IMR-90 (cell line): ENCODE results near the gene MMP25. TPM values are rescaled to one million over a fixed set of nuclear protein-coding genes. Genes with fewer than 3 reads are reported as not detected.

Experiments used
- ATAC-seq: fragments of 200-7000 bp; cut with Tn5 transposase; 2 replicates; pipeline ENCODE4 v1.9.1; 2020; ENCODE audit warnings: low read depth, mild to moderate bottlenecking, moderate library complexity
- BruUV-seq: library from RNA; stranded (reverse); fragments of 400-500 nt; replicated peaks from 2 replicates; lab custom pipeline; 2021; lab: Mats Ljungman, UMichigan
- CTCF ChIA-PET: fragments of 300-600 bp; formaldehyde crosslinking; extraction: SDS; loops from one replicate; lab custom pipeline; 2021; ENCODE audit warnings: antibody characterized with exemption; lab: Yijun Ruan, JAX
- POLR2A ChIA-PET: fragments of 300-600 bp; sonication (Branson Sonifier 250); formaldehyde crosslinking; loops from one replicate; lab custom pipeline; 2022; ENCODE audit warnings: antibody characterized with exemption; ENCODE audit not compliant: unreplicated experiment; lab: Charles Lee
- DNase-seq: peaks from one replicate; pipeline ENCODE4 v3.0.0; 2013
- H2AFZ ChIP-seq: replicated peaks from 2 replicates; pipeline ENCODE3; 2013; ENCODE audit warnings: low read length, mild to moderate bottlenecking; ENCODE audit not compliant: poor library complexity
- H2AK5ac ChIP-seq: 2 replicates; pipeline ENCODE4 v1.6.1; 2013; ENCODE audit warnings: low read depth, low read length, inconsistent platforms
- H2AK9ac ChIP-seq: replicated peaks from 2 replicates; pipeline ENCODE3; 2013; ENCODE audit warnings: mild to moderate bottlenecking, low read depth, low read length, moderate library complexity; ENCODE audit not compliant: poor library complexity
- H2BK120ac ChIP-seq: 2 replicates; pipeline ENCODE4 v1.6.1; 2013; ENCODE audit warnings: low read depth, low read length, inconsistent platforms
- H2BK15ac ChIP-seq: 3 replicates; pipeline ENCODE4 v1.6.1; 2013; ENCODE audit warnings: low read depth, low read length, inconsistent platforms
- H2BK20ac ChIP-seq: 2 replicates; pipeline ENCODE4 v1.6.1; 2013; ENCODE audit warnings: low read depth, mild to moderate bottlenecking, inconsistent platforms, low read length, moderate library complexity
- H2BK5ac ChIP-seq: 2 replicates; pipeline ENCODE4 v1.6.1; 2013; ENCODE audit warnings: mild to moderate bottlenecking, low read depth, low read length, inconsistent platforms; ENCODE audit not compliant: poor library complexity, severe bottlenecking
- H3K14ac ChIP-seq: replicated peaks from 2 replicates; pipeline ENCODE4 v1.6.1; 2013; ENCODE audit warnings: low read depth, low read length, inconsistent platforms
- H3K18ac ChIP-seq: 2 replicates; pipeline ENCODE4 v1.6.1; 2013; ENCODE audit warnings: low read depth, low read length, control low read depth
- H3K23ac ChIP-seq: 2 replicates; pipeline ENCODE4 v1.6.1; 2013; ENCODE audit warnings: low read depth, low read length, inconsistent platforms
- H3K27ac ChIP-seq: 2 replicates; pipeline ENCODE4 v1.5.1; 2013; ENCODE audit warnings: mild to moderate bottlenecking, control low read depth, low read length; ENCODE audit not compliant: insufficient read depth
- H3K27me3 ChIP-seq: 2 replicates; pipeline ENCODE4 v1.6.1; 2013; ENCODE audit warnings: low read length; ENCODE audit not compliant: control insufficient read depth, insufficient read depth
- H3K36me3 ChIP-seq: 2 replicates; pipeline ENCODE4 v1.6.1; 2013; ENCODE audit warnings: low read length, mixed read lengths; ENCODE audit not compliant: control insufficient read depth, insufficient read depth
- H3K4ac ChIP-seq: 2 replicates; pipeline ENCODE4 v1.6.1; 2013; ENCODE audit warnings: low read depth, low read length, inconsistent platforms
- H3K4me1 ChIP-seq: 2 replicates; pipeline ENCODE4 v1.6.1; 2013; ENCODE audit warnings: low read length, mixed read lengths; ENCODE audit not compliant: control insufficient read depth, insufficient read depth
- H3K4me2 ChIP-seq: 2 replicates; pipeline ENCODE4 v1.6.1; 2013; ENCODE audit warnings: low read depth, mild to moderate bottlenecking, control low read depth, low read length, moderate library complexity
- H3K4me3 ChIP-seq: 2 replicates; pipeline ENCODE4 v1.5.1; 2013; ENCODE audit warnings: low read depth, mild to moderate bottlenecking, control low read depth, low read length, moderate library complexity; ENCODE audit not compliant: insufficient read depth
- H3K56ac ChIP-seq: 2 replicates; pipeline ENCODE4 v1.6.1; 2013; ENCODE audit warnings: low read length, inconsistent platforms; ENCODE audit not compliant: insufficient read depth; ENCODE audit errors: extremely low read depth
- H3K79me1 ChIP-seq, 2 experiments: 2 replicates each; pipeline ENCODE4 v1.6.1; 2013; ENCODE audit warnings: low read length in 2 of 2, inconsistent platforms in 1 of 2, low read depth in 1 of 2
- H3K9ac ChIP-seq: 2 replicates; pipeline ENCODE4 v1.6.1; 2013; ENCODE audit warnings: low read depth, low read length, control low read depth
- H3K9me1 ChIP-seq: 2 replicates; pipeline ENCODE4 v1.6.1; 2013; ENCODE audit warnings: low read length, inconsistent platforms; ENCODE audit not compliant: insufficient read depth
- H3K9me3 ChIP-seq: 2 replicates; pipeline ENCODE4 v1.6.1; 2013; ENCODE audit warnings: low read length; ENCODE audit not compliant: control insufficient read depth, insufficient read depth
- H4K20me1 ChIP-seq: 2 replicates; pipeline ENCODE4 v1.6.1; 2013; ENCODE audit warnings: low read length, inconsistent platforms; ENCODE audit not compliant: insufficient read depth
- H4K5ac ChIP-seq: 2 replicates; pipeline ENCODE4 v1.6.1; 2013; ENCODE audit warnings: mild to moderate bottlenecking, low read depth, low read length, control low read depth
- H4K8ac ChIP-seq, 2 experiments: 2 replicates each; pipeline ENCODE4 v1.6.1; 2013; ENCODE audit warnings: low read depth in 2 of 2, low read length in 2 of 2, control low read depth in 1 of 2, inconsistent platforms in 1 of 2
- H4K91ac ChIP-seq: 2 replicates; pipeline ENCODE4 v1.6.1; 2013; ENCODE audit warnings: low read depth, low read length, inconsistent platforms; ENCODE audit not compliant: insufficient read depth
- ELK1 ChIP-seq: fragments of 150-350 bp; IDR thresholded peaks from 2 replicates; pipeline ENCODE4 v1.6.1; 2016; ENCODE audit warnings: low read depth, mild to moderate bottlenecking, low read length, moderate library complexity, borderline replicate concordance
- FOS ChIP-seq: fragments of 150-350 bp; IDR thresholded peaks from 2 replicates; pipeline ENCODE4 v1.6.1; 2016; ENCODE audit warnings: low read depth, low read length
- MAFK ChIP-seq: IDR thresholded peaks from 2 replicates; pipeline ENCODE4 v1.6.1; 2012; ENCODE audit warnings: low read depth, low read length, improper control_type of control experiment
- MAZ ChIP-seq: IDR thresholded peaks from 2 replicates; pipeline ENCODE4 v1.6.1; 2012; ENCODE audit warnings: low read depth, mild to moderate bottlenecking, low read length, improper control_type of control experiment, moderate library complexity, borderline replicate concordance
- NFE2L2 ChIP-seq: fragments of 150-350 bp; IDR thresholded peaks from 2 replicates; pipeline ENCODE4 v1.6.1; 2016; ENCODE audit warnings: low read depth, mild to moderate bottlenecking, low read length
- RAD21 ChIP-seq: IDR thresholded peaks from 2 replicates; pipeline ENCODE4 v1.6.1; 2012; ENCODE audit warnings: low read length, improper control_type of control experiment
- RFX5 ChIP-seq: IDR thresholded peaks from 2 replicates; pipeline ENCODE4 v1.8.0; 2012; ENCODE audit warnings: low read depth, mild to moderate bottlenecking, low read length, moderate library complexity
- SMC3 ChIP-seq: fragments of 150-350 bp; IDR thresholded peaks from 2 replicates; pipeline ENCODE4 v1.6.1; 2016; ENCODE audit warnings: low read depth, mild to moderate bottlenecking, antibody characterized with exemption, low read length, moderate library complexity
- USF2 ChIP-seq: fragments of 150-350 bp; IDR thresholded peaks from 2 replicates; pipeline ENCODE4 v1.6.1; 2017; ENCODE audit warnings: mild to moderate bottlenecking, antibody characterized with exemption, low read length, low read depth
- WGBS, 2 experiments: methylation state at CpG; one replicate each; pipeline versions ENCODE4 v1.1.5 to v1.1.7; 2013; ENCODE audit warnings: missing lambda C conversion rate in 2 of 2; ENCODE audit not compliant: insufficient read length in 1 of 2; ENCODE audit errors: extremely low coverage in 2 of 2; 5-methylcytosine and 5-hydroxymethylcytosine counted together
- dilution Hi-C: fragments of 300-500 bp; cut with HindIII; formaldehyde crosslinking; loops from one replicate; pipeline ENCODE4 v1.14.3; 2018; ENCODE audit warnings: low sequenced_read_pairs; ENCODE audit not compliant: unreplicated experiment
- in situ Hi-C: fragments of 300-500 bp; cut with MboI; formaldehyde crosslinking; loops from 3 replicates; pipeline ENCODE4 v1.14.3; 2019; ENCODE audit warnings: low sequenced_read_pairs, inconsistent platforms, mixed read lengths
- intact Hi-C: fragments of 100-400 bp; cut with micrococcal nuclease; formaldehyde crosslinking; loops from 2 replicates; pipeline ENCODE4 v1.10.0; 2022
- polyA plus RNA-seq, 3 experiments: library from polyadenylated mRNA; depleted of rRNA; stranded (reverse); fragments of >200 nt; gene quantifications; 2 replicates each; pipeline ENCODE4 v1.2.3, GENCODE V29; 2012; ENCODE audit warnings: low replicate concordance in 1 of 3
- total RNA-seq: library from RNA; depleted of rRNA; stranded (reverse); fragments of >200 nt; gene quantifications from 2 replicates; pipeline ENCODE4 v1.2.3, GENCODE V29; 2012

Gene MMP25
- total and polyA plus RNA-seq, 2 of the 4 experiments (the other 2 are of a cell fraction) = 0.07 TPM; not detected in 1

GRCh38 chr16:3080024-3080423, 33.7 kb downstream of the MMP25 start:
- 91% methylated on average over 10 of the region's 17 CpGs; no CpG with 5 or more reads in 1 of the 2 experiments for WGBS, 2 experiments
- peaks cover 43% of the 10 kb centered on the region for H3K27me3 ChIP-seq
- H3K9ac ChIP-seq = no peak overlapping the region
- H2BK120ac ChIP-seq = no peak overlapping the region
- no peak for DNase-seq
- no peak overlapping the region for H2AK9ac ChIP-seq
- no peaks in the 10 kb centered on the region for H4K20me1 ChIP-seq
- no peak overlapping the region for H2BK5ac ChIP-seq
- H2AFZ ChIP-seq = no peak overlapping the region
- no peak overlapping the region for H4K5ac ChIP-seq
- intact Hi-C loops (no loop called here), dilution Hi-C loops (no loop called here), in situ Hi-C loops (no loop called here)
- no peaks in the 10 kb centered on the region for H3K79me1 ChIP-seq
- no peak overlapping the region for H3K23ac ChIP-seq
- ATAC-seq = no peak
- H4K8ac ChIP-seq = no peak overlapping the region
- H2AK5ac ChIP-seq = no peak overlapping the region
- ChIA-PET POLR2A (no interaction called here), CTCF (no interaction called here)
- H3K9me1 ChIP-seq = no peaks in the 10 kb centered on the region
- no peak overlapping the region for H3K4me2 ChIP-seq
- no peak overlapping the region for H3K56ac ChIP-seq
- H3K9me3 ChIP-seq = no peaks in the 10 kb centered on the region
- no peak overlapping the region for H4K91ac ChIP-seq
- BruUV-seq = no TSS peak
- TF ChIP-seq RAD21 (no peak), MAFK (no peak), SMC3 (no peak), RFX5 (no peak), ELK1 (no peak), MAZ (no peak), FOS (no peak), NFE2L2 (no peak), USF2 (no peak)
- H3K27ac ChIP-seq = no peak overlapping the region
- H3K4me1 ChIP-seq = no peaks in the 10 kb centered on the region
- no peak overlapping the region for H2BK20ac ChIP-seq
- H3K14ac ChIP-seq = no peak overlapping the region
- no peaks in the 10 kb centered on the region for H3K36me3 ChIP-seq
- no peak overlapping the region for H3K4me3 ChIP-seq
- no peak overlapping the region for H3K18ac ChIP-seq
- no peak overlapping the region for H2BK15ac ChIP-seq
- H3K4ac ChIP-seq = no peak overlapping the region
